HG03135 (cell line): Measurements from ENCODE around the gene P2RX4.
"Not testable (repeated sequence)": the region's sequence is repeated elsewhere in the genome, so short reads cannot be mapped to it uniquely, and the experiment has no call there.

ENCODE experiments used
- ATAC-seq: cut with Tn5 transposase; IDR thresholded peaks from one replicate; pipeline ENCODE4 v1.9.1; 2021; ENCODE audit warnings: mild to moderate bottlenecking, moderate library complexity; ENCODE audit not compliant: unreplicated experiment

The P2RX4 gene

DNA sequence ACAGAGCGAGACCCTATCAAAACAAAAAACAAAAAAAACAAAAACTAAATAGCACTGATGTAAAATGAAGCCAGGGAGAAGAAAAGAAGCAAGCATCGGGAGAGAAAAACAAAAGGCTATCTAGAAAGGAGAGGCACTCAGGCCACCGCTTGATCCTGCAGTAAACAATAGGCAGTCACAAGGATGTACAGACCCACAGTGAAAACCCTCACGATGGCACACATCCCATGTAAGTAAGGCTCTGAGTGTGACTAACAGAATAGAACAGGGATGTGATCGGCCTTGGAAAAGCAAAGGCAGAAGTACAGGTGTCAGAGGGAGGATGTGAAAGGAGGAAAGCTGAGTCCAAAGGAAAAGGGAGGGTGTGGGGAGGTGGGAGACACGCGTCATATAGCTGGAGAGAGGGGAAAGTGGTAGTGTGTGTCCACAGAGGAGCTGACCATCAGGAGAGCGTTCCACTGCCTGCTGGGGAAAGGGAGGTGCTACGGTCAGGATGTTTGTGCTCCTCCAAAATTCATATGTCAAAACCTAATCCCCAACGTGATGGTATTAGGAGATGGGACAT, 55.1 kb downstream of the P2RX4 start:
- no peak for ATAC-seq

- no peak for ATAC-seq
These were observed 57.9 kb downstream of the P2RX4 start for GRCh38 chr12:121267822-121268221.

- no peak for ATAC-seq
These were observed 63.5 kb downstream of the P2RX4 start for GRCh38 chr12:121273364-121273896.

- ATAC-seq = no peak
These were observed 64.3 kb downstream of the P2RX4 start for GRCh38 chr12:121274036-121274763.

- ATAC-seq = no peak
These were observed 67.4 kb downstream of the P2RX4 start for GRCh38 chr12:121277374-121277759.

DNA sequence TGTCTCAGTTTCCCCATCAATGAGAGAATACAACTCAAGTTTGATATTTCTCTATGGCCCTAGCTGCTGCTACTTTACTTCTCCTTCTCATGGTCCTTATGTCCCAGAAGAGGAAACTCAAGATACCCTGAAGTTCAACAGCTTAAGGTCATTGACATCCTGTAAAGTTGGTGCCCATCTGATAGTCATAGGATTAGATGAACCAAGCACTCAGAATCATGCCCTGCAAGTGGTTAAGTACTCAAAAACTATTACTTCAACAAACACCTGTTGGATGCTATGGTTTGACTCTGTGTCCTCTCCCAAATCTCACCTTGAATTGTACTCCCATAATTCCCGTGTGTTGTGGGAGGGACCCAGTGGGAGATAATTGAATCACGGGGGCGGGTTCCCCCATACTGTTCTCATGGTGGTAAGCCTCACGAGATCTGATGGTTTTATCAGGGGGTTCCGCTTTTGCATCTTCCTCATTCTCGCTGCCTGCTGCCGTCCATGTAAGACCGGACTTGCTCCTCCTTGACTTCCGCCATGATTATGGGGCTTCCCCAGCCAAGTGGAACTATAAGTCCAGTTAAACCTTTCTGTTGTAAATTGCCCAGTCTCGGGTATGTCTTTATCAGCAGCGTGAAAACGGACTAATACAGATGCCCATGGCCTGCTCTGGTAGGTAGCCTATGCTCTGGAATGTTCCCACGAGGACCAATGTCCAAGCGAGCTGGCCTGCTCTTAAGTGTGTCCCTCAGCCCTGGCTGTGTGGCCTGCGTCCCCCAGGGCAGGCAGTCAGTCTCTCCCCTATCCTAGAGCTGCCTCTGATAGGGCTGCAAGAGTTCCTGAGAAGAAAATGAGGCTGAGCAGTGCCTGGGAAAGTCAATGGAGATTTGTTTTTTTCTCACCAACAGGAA, 68.5 kb downstream of the P2RX4 start:
- no peak for ATAC-seq

- ATAC-seq = no peak
These were observed 69.1 kb downstream of the P2RX4 start for GRCh38 chr12:121279071-121279375.

DNA sequence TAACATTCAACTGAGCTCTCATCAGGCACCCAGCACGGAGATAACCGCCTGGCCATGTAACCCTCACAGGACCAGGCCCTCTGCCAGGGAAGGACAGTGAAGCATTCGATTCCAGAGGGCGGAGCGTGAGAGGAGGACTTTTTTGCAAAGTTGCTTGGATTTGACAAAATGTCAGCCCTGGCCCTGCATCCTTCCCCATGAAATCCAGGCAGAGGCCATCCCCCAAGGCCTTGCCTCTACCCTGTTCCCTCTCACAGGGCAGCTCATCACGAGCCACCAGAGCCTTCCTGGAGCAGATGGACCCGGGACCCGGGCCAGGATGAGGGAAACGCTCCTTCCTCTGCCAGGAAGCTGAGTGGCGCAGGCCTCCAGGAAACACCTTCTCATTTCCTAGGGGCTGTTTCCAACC, 69.6 kb downstream of the P2RX4 start:
- ATAC-seq = no peak

DNA sequence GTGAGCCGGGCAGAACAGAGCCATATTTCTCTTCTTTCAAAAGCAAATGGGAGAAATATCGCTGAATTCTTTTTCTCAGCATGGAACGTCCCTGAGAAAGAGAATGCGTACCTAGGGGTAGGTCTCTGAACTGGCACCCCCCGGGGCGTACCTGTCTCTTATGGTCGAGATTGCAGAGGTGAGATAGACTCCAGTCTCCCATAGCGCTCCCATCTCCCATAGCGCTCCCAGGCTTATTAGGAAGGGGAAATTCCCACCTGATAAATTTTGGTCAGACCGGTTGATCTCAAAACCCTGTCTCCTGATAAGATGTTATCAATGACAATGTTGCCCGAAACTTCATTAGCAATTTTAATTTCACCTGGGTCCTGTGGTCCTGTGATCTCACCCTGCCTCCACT, 70.6 kb downstream of the P2RX4 start:
- ATAC-seq = not testable (repeated sequence)

- not testable (repeated sequence) for ATAC-seq
These were observed 71.2 kb downstream of the P2RX4 start for GRCh38 chr12:121281116-121281515.

- no peak for ATAC-seq
These were observed 72.3 kb downstream of the P2RX4 start for GRCh38 chr12:121282072-121282742.

DNA sequence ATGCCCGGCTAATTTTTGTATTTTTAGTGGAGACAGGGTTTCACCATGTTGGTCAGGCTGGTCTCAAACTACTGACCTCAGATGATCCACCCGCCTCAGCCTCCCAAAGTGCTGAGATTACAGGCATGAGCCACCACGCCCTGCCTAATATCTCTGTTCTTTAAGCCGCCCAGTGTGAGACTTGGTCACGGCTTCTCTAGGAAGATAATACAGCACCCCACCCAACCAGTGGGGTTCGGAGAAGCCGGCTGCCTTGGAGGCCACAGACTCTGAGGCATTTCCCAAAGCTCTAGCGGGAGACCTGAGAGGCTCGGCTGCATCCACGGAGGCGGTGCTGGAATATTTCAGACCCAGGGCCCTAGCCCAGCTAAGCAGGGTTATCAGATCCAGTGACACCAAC, 73.0 kb downstream of the P2RX4 start:
- ATAC-seq = not testable (repeated sequence)

DNA sequence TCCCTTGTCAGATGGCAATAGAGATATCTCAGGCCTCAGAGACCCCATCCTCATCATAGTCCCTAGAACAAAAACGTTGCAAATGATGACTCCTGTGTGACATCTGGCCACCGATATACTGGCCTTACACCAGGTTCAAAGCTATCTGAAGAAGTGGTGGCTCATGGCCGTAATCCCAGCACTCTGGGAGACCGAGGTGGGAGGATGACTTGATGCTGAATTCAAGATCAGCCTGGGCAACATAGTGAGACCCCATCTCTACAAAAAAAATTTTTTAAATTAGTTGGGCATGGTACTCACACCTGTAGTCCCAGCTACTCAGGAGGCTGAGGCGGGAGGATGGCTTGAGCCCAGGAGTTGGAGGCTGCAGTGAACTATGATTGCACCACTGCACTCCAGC, 73.5 kb downstream of the P2RX4 start:
- no peak for ATAC-seq
